ENCODE results near the gene RPTOR.
"Not testable (repeated sequence)": the region's sequence is repeated elsewhere in the genome, so short reads cannot be mapped to it uniquely, and the experiment has no call there.

Gene RPTOR

DNA sequence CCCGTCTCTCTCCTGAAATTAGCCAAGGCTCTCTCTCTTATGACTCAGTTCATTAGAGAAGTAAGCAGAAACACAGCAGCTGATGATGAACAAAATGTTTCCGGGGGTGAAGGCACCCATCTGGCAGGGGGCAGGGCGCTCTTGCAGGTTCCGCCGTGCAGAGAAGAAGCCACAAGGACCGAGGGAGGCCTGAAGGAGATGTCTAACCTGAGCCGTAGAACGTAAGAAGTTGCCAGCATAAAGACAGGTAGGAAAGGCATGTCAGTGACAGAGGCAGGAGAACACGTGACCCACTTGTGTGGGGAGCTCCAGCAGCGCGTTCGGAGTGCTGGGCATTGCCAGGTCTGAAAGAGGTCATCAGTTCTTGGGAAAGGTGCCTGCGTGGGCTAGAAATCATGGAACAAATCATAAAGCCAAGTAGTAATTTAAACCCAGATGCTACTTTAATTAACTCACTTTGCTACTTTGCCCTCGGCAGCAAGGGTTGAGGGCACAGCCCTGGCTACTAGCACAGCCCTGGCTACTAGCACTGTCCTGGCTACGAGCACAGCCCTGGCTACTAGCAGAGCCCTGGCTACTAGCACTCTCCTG lies 198.6 kb downstream of the RPTOR start:
- no peak overlapping the region for H3K4me3 ChIP-seq (replicated peaks in 1 of 2; ENCODE audit: low read depth in 2 of 2, low read length in 2 of 2)
- TF ChIP-seq, protein P1, sequence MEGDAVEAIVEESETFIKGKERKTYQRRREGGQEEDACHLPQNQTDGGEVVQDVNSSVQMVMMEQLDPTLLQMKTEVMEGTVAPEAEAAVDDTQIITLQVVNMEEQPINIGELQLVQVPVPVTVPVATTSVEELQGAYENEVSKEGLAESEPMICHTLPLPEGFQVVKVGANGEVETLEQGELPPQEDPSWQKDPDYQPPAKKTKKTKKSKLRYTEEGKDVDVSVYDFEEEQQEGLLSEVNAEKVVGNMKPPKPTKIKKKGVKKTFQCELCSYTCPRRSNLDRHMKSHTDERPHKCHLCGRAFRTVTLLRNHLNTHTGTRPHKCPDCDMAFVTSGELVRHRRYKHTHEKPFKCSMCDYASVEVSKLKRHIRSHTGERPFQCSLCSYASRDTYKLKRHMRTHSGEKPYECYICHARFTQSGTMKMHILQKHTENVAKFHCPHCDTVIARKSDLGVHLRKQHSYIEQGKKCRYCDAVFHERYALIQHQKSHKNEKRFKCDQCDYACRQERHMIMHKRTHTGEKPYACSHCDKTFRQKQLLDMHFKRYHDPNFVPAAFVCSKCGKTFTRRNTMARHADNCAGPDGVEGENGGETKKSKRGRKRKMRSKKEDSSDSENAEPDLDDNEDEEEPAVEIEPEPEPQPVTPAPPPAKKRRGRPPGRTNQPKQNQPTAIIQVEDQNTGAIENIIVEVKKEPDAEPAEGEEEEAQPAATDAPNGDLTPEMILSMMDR (IDR thresholded peaks at IDR 0.05; ENCODE audit: low read depth, low read length), result no peak
- DNase-seq (ENCODE audit: low read depth in 2 of 2), result no peak

DNA sequence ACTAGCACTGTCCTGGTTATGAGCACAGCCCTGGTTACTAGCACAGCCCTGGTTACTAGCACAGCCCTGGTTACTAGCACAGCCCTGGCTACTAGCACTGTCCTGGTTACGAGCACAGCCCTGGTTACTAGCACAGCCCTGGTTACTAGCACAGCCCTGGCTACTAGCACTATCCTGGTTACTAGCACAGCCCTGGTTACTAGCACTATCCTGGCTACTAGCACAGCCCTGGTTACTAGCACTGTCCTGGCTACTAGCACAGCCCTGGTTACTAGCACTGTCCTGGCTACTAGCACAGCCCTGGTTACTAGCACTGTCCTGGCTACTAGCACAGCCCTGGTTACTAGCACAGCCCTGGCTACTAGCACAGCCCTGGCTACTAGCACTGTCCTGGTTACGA lies 199.3 kb downstream of the RPTOR start:
- DNase-seq (ENCODE audit: low read depth in 2 of 2); H3K4me3 ChIP-seq (replicated peaks in 1 of 2; ENCODE audit: low read depth in 2 of 2, low read length in 2 of 2): not testable (repeated sequence)

DNA sequence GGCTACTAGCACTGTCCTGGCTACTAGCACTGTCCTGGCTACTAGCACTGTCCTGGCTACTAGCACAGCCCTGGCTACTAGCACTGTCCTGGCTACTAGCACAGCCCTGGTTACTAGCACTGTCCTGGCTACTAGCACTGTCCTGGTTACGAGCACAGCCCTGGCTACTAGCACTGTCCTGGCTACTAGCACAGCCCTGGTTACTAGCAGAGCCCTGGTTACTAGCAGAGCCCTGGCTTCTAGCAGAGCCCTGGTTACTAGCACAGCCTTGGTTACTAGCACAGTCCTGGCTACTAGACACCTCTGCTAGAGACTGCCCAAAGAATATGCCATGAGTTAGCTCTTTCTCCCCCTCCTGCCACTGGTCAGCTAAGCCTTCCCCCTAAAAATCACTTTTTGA lies 200.1 kb downstream of the RPTOR start:
- DNase-seq (ENCODE audit: low read depth in 2 of 2); H3K4me3 ChIP-seq (replicated peaks in 1 of 2; ENCODE audit: low read depth in 2 of 2, low read length in 2 of 2): not testable (repeated sequence)

DNA sequence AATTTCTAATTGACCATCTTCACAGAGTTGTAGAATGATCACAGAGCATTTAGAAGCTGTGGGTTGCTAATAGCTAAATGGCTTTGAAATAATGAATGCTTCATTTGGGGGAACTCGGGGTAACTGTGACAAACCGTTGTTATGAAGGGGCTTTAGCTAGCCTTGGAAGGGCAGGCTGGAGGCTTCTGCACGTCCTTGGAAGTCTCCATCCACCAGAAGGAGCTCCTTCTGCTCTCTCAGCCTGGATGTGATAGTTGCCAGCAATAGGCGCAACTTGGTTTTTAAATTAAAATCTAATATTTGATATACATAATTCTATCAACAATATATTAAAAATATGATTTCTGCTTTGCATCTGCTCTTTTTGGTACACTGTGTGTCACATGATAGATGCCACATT lies 200.5 kb downstream of the RPTOR start:
- TF ChIP-seq, protein P1 (IDR thresholded peaks at IDR 0.05; ENCODE audit: low read depth, low read length), result no peak
- no peak for DNase-seq (ENCODE audit: low read depth in 2 of 2)
- no peak overlapping the region for H3K4me3 ChIP-seq (replicated peaks in 1 of 2; ENCODE audit: low read depth in 2 of 2, low read length in 2 of 2)

DNA sequence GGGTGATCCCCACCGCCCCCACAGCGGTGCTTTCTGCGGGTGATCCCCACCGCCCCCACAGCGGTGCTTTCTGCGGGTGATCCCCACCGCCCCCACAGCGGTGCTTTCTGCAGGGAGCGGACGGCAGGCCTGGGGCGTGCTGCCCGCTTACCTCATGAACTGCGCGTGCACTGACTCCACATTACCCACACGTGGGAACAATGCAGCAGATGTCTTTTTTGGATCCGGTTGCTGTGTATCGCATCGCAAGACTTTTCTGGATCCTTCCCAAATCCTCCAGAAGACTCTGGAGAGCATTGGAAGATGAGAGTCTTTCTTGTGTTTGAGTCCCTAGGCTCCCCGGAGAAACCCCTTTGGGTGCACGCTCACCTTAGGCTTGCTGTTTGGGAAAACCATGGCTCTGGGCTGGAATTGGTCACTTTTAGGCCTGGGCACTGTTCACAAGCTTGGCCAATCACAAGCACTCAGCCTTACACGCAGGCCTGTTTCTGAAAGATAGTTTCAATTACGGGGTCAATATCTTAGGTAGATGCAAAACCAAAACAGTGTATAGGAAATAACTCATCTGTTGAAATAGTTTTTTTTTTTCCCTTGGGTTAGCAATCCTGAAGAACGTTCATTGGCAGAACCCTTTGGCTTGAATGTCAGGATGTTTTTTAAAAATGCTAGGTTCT lies 201.8 kb downstream of the RPTOR start:
- no peak overlapping the region for H3K4me3 ChIP-seq (replicated peaks in 1 of 2; ENCODE audit: low read depth in 2 of 2, low read length in 2 of 2)
- TF ChIP-seq, protein P1 (IDR thresholded peaks at IDR 0.05; ENCODE audit: low read depth, low read length), result no peak
- DNase-seq (ENCODE audit: low read depth in 2 of 2), result no peak

DNA sequence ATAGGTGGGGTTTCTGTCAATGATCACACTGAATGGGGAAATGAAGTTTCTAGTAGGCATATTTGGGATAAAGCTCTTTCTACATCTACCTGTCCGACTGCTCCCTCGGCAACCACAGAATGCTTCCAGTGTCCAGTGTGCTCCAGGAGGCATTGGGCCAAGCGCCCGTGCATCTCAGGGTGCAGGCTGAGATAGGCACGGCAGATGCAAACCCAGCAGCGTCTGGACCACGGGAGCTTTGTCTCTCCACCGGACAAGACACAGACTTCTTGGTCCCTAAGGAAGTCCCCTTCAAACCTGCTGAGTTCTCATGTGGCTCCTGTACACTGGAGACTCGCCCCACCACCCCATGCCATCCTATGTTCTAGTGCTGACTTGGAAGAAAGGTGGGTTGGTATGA lies 202.8 kb downstream of the RPTOR start:
- DNase-seq (ENCODE audit: low read depth in 2 of 2), result no peak
- TF ChIP-seq, protein P1 (IDR thresholded peaks at IDR 0.05; ENCODE audit: low read depth, low read length), result no peak
- H3K4me3 ChIP-seq (replicated peaks in 1 of 2; ENCODE audit: low read depth in 2 of 2, low read length in 2 of 2), result no peak overlapping the region

DNA sequence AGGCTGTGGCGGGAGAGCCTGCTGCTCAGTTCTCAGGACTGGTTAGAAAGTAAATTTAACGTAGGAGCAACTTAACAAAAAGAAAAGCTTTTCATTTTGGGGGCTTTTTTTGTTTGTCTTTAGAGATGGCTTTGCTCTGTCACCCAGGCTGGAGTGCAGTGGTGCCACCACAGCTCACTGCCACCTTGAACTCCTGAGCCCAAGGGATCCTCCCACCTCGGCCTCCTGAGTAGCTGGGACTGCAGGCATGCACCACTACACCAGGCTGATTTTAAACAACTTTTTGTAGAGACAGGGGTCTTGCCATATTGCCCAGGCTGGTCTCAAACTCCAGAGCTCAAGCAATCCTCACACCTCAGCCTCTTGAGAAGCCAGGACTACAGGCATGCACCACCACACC lies 205.0 kb downstream of the RPTOR start:
- no peak for DNase-seq (ENCODE audit: low read depth in 2 of 2)
- TF ChIP-seq, protein P1 (IDR thresholded peaks at IDR 0.05; ENCODE audit: low read depth, low read length), result no peak
- no peak overlapping the region for H3K4me3 ChIP-seq (replicated peaks in 1 of 2; ENCODE audit: low read depth in 2 of 2, low read length in 2 of 2)

DNA sequence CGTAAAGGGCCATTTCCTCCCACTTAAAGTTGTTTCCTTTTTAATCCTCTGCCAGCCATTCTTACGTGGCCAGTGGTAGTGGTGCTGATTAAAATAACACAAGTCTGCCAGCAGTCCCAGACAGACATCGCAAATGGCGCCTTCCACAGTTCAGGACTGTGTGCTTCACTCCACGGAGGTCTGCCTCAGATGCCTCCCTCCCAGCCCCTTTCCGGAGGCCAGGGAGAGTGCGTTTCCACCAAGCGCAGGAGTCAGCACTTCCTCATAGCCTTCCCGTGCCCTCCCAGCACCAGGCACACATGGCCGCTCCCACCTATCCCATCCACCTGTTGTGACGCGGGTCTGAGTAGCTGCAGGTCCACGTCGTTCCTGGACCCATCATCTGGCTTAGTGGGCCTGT lies 205.6 kb downstream of the RPTOR start:
- TF ChIP-seq, protein P1 (IDR thresholded peaks at IDR 0.05; ENCODE audit: low read depth, low read length), result no peak
- no peak for DNase-seq (ENCODE audit: low read depth in 2 of 2)
- H3K4me3 ChIP-seq (replicated peaks in 1 of 2; ENCODE audit: low read depth in 2 of 2, low read length in 2 of 2), result no peak overlapping the region

All from cardiac fibroblast (primary cell).